ENCODE results near the gene RALGAPA1. TPM values are rescaled to one million over a fixed set of nuclear protein-coding genes. Genes with fewer than 3 reads are reported as not detected.

RALGAPA1 gene
- total and polyA plus RNA-seq, 2 experiments from 2014 or later, result 7.5 to 22.2 TPM

DNA sequence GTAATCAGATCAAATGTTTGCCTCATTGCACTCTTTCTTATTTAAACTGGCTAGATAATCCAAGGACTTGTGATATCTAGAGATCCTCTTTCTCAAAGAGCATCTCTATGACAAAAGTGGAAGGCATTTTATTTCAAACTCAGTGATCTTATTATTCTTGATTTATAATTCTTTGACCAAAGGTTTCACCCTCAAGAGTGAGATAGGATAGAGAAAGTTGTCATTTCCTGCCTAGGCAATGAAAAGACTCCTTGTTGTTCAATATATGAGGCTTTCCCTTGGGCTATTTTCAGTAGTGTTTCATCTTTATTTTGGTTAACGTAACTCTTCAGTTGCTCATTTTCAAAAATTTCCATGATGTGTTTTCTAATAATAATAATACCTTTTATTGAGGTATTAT, 293.2 kb downstream of the RALGAPA1 start:
- Histone ChIP-seq H3K4me3 (no peak overlapping the region), H3K9me2 (ENCODE audit: insufficient read depth) (no peaks in the 10 kb centered on the region)
- in situ Hi-C loops (cut with MboI), result no loop called here

GRCh38 chr14:35512765-35513164, 296.3 kb downstream of the RALGAPA1 start:
- no peaks in the 10 kb centered on the region for H3K9me3 ChIP-seq (ENCODE audit: low read depth)
- no peaks in the 10 kb centered on the region for H4K20me1 ChIP-seq (ENCODE audit: insufficient read depth)
- H3F3A ChIP-seq (ENCODE audit: insufficient read depth), result no peaks in the 10 kb centered on the region
- in situ Hi-C loops (cut with MboI), result no loop called here
- TF ChIP-seq EZH2 (IDR thresholded peaks at IDR 0.05; ENCODE audit: insufficient read depth, poor library complexity, severe bottlenecking) (no peak), EZH2phosphoT487 (IDR thresholded peaks at IDR 0.05; ENCODE audit: insufficient read depth, low read depth) (no peak)
- no peaks in the 10 kb centered on the region for H3K4me1 ChIP-seq (ENCODE audit: insufficient read depth)
- H3K79me2 ChIP-seq (ENCODE audit: insufficient read depth), result no peaks in the 10 kb centered on the region
- no peak overlapping the region for H3K4me2 ChIP-seq (ENCODE audit: unreplicated experiment)
- H3K9me2 ChIP-seq (ENCODE audit: insufficient read depth), result no peaks in the 10 kb centered on the region
- WGBS, 2 experiments (ENCODE audit: low coverage in 1 of 2, low lambda C conversion rate in 2 of 2, missing lambda C conversion rate in 2 of 2), result 35 to 46% methylated on average over 4 of the region's 4 CpGs
- no peaks in the 10 kb centered on the region for H3K36me3 ChIP-seq (ENCODE audit: low read depth)
- DNase-seq, result no peak
- H2AFZ ChIP-seq, result no peak overlapping the region
- no peak overlapping the region for H3K4me3 ChIP-seq
- H3K27ac ChIP-seq, result no peak overlapping the region
- H3K9ac ChIP-seq, result no peak overlapping the region
- peaks cover 8% of the 10 kb centered on the region; the same call in 1 of the 2 replicates for H3K27me3 ChIP-seq (replicated peaks; ENCODE audit: insufficient read depth)

More for the DNA sequence above, 293.2 kb downstream of the RALGAPA1 start:
- Histone ChIP-seq H4K20me1 (ENCODE audit: insufficient read depth) (no peaks in the 10 kb centered on the region), H3K9me3 (ENCODE audit: low read depth) (no peaks in the 10 kb centered on the region), H3K79me2 (ENCODE audit: insufficient read depth) (no peaks in the 10 kb centered on the region), H3K27me3 (replicated peaks; ENCODE audit: insufficient read depth) (0 out of 2 replicates have a peak, but pooled peaks cover 8% of the 10 kb centered on the region), H3F3A (ENCODE audit: insufficient read depth) (no peaks in the 10 kb centered on the region), H3K27ac (no peak overlapping the region), H3K4me1 (ENCODE audit: insufficient read depth) (no peaks in the 10 kb centered on the region), H3K9ac (no peak overlapping the region), H3K4me2 (ENCODE audit: unreplicated experiment) (no peak overlapping the region), H3K36me3 (ENCODE audit: low read depth) (no peaks in the 10 kb centered on the region), H2AFZ (no peak overlapping the region)
- no peak for DNase-seq
- WGBS, 2 experiments (ENCODE audit: low coverage in 1 of 2, low lambda C conversion rate in 2 of 2, missing lambda C conversion rate in 2 of 2), result 56 to 74% methylated on average over 1 of the region's 1 CpG
- TF ChIP-seq EZH2phosphoT487 (IDR thresholded peaks at IDR 0.05; ENCODE audit: insufficient read depth, low read depth), result no peak
- TF ChIP-seq EZH2 (IDR thresholded peaks at IDR 0.05; ENCODE audit: insufficient read depth, poor library complexity, severe bottlenecking), result no peak

- Histone ChIP-seq H2AFZ (no peak overlapping the region), H3K9me3 (ENCODE audit: low read depth) (no peaks in the 10 kb centered on the region), H3K4me3 (no peak overlapping the region), H3K27ac (no peak overlapping the region), H3K9me2 (ENCODE audit: insufficient read depth) (no peaks in the 10 kb centered on the region), H3K4me1 (ENCODE audit: insufficient read depth) (no peaks in the 10 kb centered on the region), H3F3A (ENCODE audit: insufficient read depth) (no peaks in the 10 kb centered on the region), H3K27me3 (replicated peaks; ENCODE audit: insufficient read depth) (peaks cover 8% of the 10 kb centered on the region; the same call in 1 of the 2 replicates), H3K79me2 (ENCODE audit: insufficient read depth) (no peaks in the 10 kb centered on the region), H3K36me3 (ENCODE audit: low read depth) (no peaks in the 10 kb centered on the region), H3K4me2 (ENCODE audit: unreplicated experiment) (no peak overlapping the region), H4K20me1 (ENCODE audit: insufficient read depth) (no peaks in the 10 kb centered on the region), H3K9ac (no peak overlapping the region)
- 15 to 27% methylated on average over 2 of the region's 2 CpGs for WGBS, 2 experiments (ENCODE audit: low coverage in 1 of 2, low lambda C conversion rate in 2 of 2, missing lambda C conversion rate in 2 of 2)
- TF ChIP-seq EZH2phosphoT487 (IDR thresholded peaks at IDR 0.05; ENCODE audit: insufficient read depth, low read depth) (no peak), EZH2 (IDR thresholded peaks at IDR 0.05; ENCODE audit: insufficient read depth, poor library complexity, severe bottlenecking) (no peak)
- no peak for DNase-seq
- in situ Hi-C loops (cut with MboI), result no loop called here
These were observed 299.2 kb downstream of the RALGAPA1 start for GRCh38 chr14:35509846-35510245.

GRCh38 chr14:35506927-35507326, 302.2 kb downstream of the RALGAPA1 start:
- Histone ChIP-seq H3K9me3 (ENCODE audit: low read depth) (no peaks in the 10 kb centered on the region), H3K36me3 (ENCODE audit: low read depth) (no peaks in the 10 kb centered on the region), H3K4me1 (ENCODE audit: insufficient read depth) (no peaks in the 10 kb centered on the region), H3K9ac (no peak overlapping the region), H3K27me3 (replicated peaks; ENCODE audit: insufficient read depth) (peaks cover 8% of the 10 kb centered on the region), H3K4me3 (no peak overlapping the region), H4K20me1 (ENCODE audit: insufficient read depth) (no peaks in the 10 kb centered on the region), H2AFZ (no peak overlapping the region), H3K79me2 (ENCODE audit: insufficient read depth) (no peaks in the 10 kb centered on the region), H3K27ac (no peak overlapping the region), H3F3A (ENCODE audit: insufficient read depth) (no peaks in the 10 kb centered on the region), H3K4me2 (ENCODE audit: unreplicated experiment) (no peak overlapping the region), H3K9me2 (ENCODE audit: insufficient read depth) (no peaks in the 10 kb centered on the region)
- DNase-seq, result peak; percentile 6
- no peak for TF ChIP-seq EZH2 (IDR thresholded peaks at IDR 0.05; ENCODE audit: insufficient read depth, poor library complexity, severe bottlenecking)
- no peak for TF ChIP-seq EZH2phosphoT487 (IDR thresholded peaks at IDR 0.05; ENCODE audit: insufficient read depth, low read depth)
- in situ Hi-C loops (cut with MboI), result no loop called here

GRCh38 chr14:35506461-35506860, 302.6 kb downstream of the RALGAPA1 start:
- Histone ChIP-seq H4K20me1 (ENCODE audit: insufficient read depth) (no peaks in the 10 kb centered on the region), H3K4me2 (ENCODE audit: unreplicated experiment) (no peak overlapping the region), H3F3A (ENCODE audit: insufficient read depth) (no peaks in the 10 kb centered on the region), H3K9ac (no peak overlapping the region), H2AFZ (no peak overlapping the region), H3K79me2 (ENCODE audit: insufficient read depth) (no peaks in the 10 kb centered on the region), H3K4me1 (ENCODE audit: insufficient read depth) (no peaks in the 10 kb centered on the region), H3K36me3 (ENCODE audit: low read depth) (no peaks in the 10 kb centered on the region), H3K9me3 (ENCODE audit: low read depth) (no peaks in the 10 kb centered on the region), H3K4me3 (no peak overlapping the region), H3K27ac (no peak overlapping the region), H3K27me3 (replicated peaks; ENCODE audit: insufficient read depth) (peaks cover 8% of the 10 kb centered on the region), H3K9me2 (ENCODE audit: insufficient read depth) (no peaks in the 10 kb centered on the region)
- in situ Hi-C loops (cut with MboI), result no loop called here
- WGBS, 2 experiments (ENCODE audit: low coverage in 1 of 2, low lambda C conversion rate in 2 of 2, missing lambda C conversion rate in 2 of 2), result 62 to 65% methylated on average over 6 of the region's 6 CpGs
- no peak for DNase-seq
- TF ChIP-seq EZH2 (IDR thresholded peaks at IDR 0.05; ENCODE audit: insufficient read depth, poor library complexity, severe bottlenecking) (no peak), EZH2phosphoT487 (IDR thresholded peaks at IDR 0.05; ENCODE audit: insufficient read depth, low read depth) (no peak)

Data from GM23248 (cell line).